HG03159 (cell line): Measurements from ENCODE around the gene EXOC6B.
"Not testable (repeated sequence)": the region's sequence is repeated elsewhere in the genome, so short reads cannot be mapped to it uniquely, and the experiment has no call there.

Experiments
- ATAC-seq: cut with Tn5 transposase; IDR thresholded peaks from one replicate; pipeline ENCODE4 v1.9.1; 2021; ENCODE audit warnings: mild to moderate bottlenecking, moderate library complexity; ENCODE audit not compliant: unreplicated experiment

Gene EXOC6B

GRCh38 chr2:72619626-72620025, 206.2 kb downstream of the EXOC6B start:
- no peak for ATAC-seq

GRCh38 chr2:72613931-72614330, 211.9 kb downstream of the EXOC6B start:
- ATAC-seq = no peak

GRCh38 chr2:72612614-72613160, 213.1 kb downstream of the EXOC6B start:
- ATAC-seq = no peak

GRCh38 chr2:72607189-72607588, 218.6 kb downstream of the EXOC6B start:
- no peak for ATAC-seq

- no peak for ATAC-seq
Observed at GRCh38 chr2:72605836-72606442, 219.9 kb downstream of the EXOC6B start.

GRCh38 chr2:72604468-72604867, 221.4 kb downstream of the EXOC6B start:
- ATAC-seq = no peak

- no peak for ATAC-seq
Observed at GRCh38 chr2:72603481-72603880, 222.4 kb downstream of the EXOC6B start.

- ATAC-seq = no peak
Observed at GRCh38 chr2:72602711-72603110, 223.1 kb downstream of the EXOC6B start.

- no peak for ATAC-seq
Observed at GRCh38 chr2:72602095-72602494, 223.7 kb downstream of the EXOC6B start.

GRCh38 chr2:72583836-72584235, 242.0 kb downstream of the EXOC6B start:
- ATAC-seq = not testable (repeated sequence)

GRCh38 chr2:72583376-72583775, 242.5 kb downstream of the EXOC6B start:
- no peak for ATAC-seq

- no peak for ATAC-seq
Observed at GRCh38 chr2:72581560-72582181, 244.2 kb downstream of the EXOC6B start.

- ATAC-seq = peak; percentile 74
Observed at GRCh38 chr2:72579591-72580180, 246.1 kb downstream of the EXOC6B start.

GRCh38 chr2:72576861-72577260, 249.0 kb downstream of the EXOC6B start:
- no peak for ATAC-seq

GRCh38 chr2:72576459-72576858, 249.4 kb downstream of the EXOC6B start:
- no peak for ATAC-seq

GRCh38 chr2:72574886-72575285, 250.9 kb downstream of the EXOC6B start:
- ATAC-seq = no peak

GRCh38 chr2:72573232-72573631, 252.6 kb downstream of the EXOC6B start:
- no peak for ATAC-seq

GRCh38 chr2:72572501-72572900, 253.3 kb downstream of the EXOC6B start:
- no peak for ATAC-seq

- ATAC-seq = no peak
Observed at GRCh38 chr2:72570413-72570812, 255.4 kb downstream of the EXOC6B start.

GRCh38 chr2:72562451-72563153, 263.2 kb downstream of the EXOC6B start:
- ATAC-seq = no peak

- ATAC-seq = no peak
Observed at GRCh38 chr2:72561621-72562318, 264.1 kb downstream of the EXOC6B start.
